ENCODE data around the gene TAS1R3.

Gene TAS1R3

DNA sequence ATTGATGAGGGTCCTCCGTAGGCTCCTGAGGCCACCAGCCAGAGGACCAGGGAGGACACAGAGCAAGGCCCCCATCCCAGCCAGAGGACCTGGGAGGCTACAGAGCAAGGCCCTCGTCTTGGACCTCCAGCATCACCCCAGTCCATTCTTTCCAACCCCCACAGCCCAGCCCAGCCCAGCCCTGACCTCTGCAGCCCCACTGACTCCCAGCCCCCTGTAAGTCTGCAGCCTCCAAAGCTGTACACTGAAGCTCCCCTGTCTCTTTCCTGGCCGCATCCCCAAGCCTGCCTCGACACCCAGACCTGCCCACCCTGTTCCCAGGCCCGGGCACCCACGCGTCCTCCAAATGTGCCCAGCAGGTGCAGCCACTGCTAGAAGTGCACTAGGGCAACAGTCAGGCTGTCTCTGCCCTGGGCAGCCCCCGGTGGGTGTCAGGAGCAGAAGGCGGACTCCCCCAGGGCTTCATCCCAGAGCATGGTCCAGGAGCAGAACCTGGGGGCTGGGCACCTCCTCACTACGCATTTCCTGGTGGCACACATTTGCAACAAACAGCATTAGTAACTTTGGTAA is 16.0 kb downstream of the TAS1R3 start:
- intact Hi-C loops (cut with DNase I) = no loop called here
- no peak for DNase-seq

DNA sequence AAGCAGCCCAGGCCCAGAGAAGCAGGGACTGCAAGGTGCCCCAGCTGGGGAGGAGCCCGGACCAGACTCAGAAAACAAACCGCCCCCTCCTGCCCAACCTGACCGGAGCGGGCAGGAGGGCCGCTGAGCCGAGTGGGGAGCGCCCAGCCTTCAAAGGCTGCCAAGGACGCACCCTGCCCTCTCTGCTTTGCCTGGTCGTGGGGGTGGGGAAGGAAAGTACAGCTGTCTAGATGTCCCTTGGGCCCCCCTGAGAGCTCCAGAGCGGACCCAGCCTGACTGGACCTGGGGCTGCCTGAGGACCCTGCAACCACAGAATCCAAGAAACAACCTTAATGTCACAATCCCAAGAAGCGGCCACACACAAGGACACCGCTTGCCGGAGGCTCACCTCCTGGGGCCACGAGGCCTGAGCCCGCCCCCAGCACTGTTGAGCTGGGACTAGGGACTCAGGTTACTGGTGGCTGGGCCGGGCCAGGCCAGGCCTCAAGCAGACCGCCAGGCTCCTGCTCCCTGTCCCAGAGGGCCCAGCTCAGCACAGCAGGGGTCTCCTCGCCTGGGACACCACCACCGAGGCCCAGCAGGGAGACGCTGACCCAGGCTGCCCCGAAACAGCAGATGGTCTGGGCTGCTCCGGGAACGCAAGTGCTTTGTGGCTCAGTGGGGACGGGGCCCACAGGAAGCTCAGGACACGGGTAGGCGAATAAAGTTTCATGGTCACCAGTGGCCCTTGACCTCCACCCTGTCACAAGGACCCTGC is 16.8 kb downstream of the TAS1R3 start:
- intact Hi-C loops (cut with DNase I) = no loop called here
- DNase-seq = no peak

DNA sequence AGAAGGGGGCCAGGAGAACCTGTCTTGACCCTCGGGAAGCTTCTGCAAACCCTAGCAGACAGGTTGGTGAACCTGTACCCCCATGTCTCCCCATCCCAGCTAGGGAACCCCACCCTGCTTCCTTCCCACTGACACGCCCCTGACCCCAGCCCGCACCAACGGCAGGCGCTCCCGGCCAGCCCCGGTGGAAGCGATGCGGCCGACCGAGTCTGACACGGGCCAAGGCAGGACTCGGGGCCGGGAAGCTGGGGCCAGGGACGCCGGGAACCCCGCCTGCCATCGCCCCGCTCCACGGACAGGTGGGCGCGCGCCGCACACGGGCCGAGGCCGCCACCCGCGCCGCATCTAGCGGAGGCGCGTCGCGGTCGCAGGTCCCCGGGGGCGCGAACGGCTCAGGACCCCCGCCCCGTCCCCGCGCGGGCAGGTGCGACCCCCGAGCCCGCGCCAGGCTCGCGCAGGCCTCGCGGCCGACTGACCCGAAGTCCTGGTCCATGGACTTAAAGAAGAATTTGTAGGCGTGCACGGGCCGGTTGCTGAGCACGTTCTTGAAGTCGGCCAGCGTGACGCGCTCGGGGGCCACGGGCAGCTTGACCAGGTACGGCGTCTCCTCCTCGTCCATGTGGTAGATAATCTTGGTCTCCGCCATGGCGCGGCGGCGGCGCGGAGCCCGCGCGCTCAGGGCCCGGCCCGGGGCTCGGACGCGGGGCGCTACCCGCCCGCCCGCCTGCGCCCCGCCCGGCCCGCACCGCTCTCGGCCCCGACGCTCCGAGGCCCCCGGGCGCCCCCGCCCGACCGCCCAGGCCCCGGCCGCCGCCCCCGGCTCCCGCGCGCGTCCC is 17.6 kb downstream of the TAS1R3 start:
- intact Hi-C loops (cut with DNase I) = loop anchor here (1.0 kb wide), 1 partner anchor 40 kb away; the partner anchor contains the start of gene PUSL1
- DNase-seq = no peak

DNA sequence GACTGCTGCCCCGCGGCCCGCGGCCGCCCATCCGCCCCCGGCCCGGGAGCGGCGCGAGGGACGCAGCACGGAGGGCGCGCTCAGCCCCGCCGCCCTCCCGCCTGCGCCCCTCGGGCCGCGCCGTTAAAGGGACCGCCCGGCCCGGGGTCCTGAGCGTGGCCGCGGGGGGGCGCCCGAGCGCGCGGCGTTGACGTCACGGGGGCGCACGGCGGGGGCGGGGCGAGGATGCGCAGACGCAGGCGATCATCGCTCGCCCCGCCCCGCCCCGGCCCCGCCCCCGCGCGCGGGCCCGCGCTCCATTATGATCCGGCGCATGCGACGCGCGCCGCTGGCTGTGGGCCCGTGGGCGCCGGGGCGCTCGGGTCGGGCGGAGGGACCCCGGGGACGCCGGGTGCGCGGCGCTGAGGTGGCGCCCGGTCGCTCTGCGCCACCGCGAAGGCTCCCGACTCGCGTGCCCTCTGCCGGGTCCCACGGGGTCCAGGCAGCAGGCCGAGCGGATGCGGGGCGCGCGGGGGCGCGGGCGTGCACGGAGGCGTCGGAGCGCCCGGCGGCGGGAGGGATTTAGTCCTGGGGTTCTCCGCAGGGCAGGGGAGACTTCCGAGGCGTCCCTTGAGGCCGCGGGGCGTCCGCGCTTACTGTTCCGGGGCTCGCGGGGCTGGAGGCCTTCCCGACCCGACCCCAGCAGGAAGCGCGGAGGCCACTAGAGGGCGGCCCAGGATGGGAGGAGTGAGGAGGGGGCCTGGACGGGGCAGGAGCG is 18.4 kb downstream of the TAS1R3 start, which contains the start of gene DVL1:
TSS of gene DVL1 (minus strand) at position 163 of the 757 bp plus-strand sequence. CDS start 353 bp downstream, outside the sequence.
- intact Hi-C loops (cut with DNase I) = loop anchor here (1.0 kb wide), 1 partner anchor 41 kb away; the partner anchor contains the start of gene PUSL1
- DNase-seq = peak in 8 of 10 donors; percentile 41 to 94 (median 50)

DNA sequence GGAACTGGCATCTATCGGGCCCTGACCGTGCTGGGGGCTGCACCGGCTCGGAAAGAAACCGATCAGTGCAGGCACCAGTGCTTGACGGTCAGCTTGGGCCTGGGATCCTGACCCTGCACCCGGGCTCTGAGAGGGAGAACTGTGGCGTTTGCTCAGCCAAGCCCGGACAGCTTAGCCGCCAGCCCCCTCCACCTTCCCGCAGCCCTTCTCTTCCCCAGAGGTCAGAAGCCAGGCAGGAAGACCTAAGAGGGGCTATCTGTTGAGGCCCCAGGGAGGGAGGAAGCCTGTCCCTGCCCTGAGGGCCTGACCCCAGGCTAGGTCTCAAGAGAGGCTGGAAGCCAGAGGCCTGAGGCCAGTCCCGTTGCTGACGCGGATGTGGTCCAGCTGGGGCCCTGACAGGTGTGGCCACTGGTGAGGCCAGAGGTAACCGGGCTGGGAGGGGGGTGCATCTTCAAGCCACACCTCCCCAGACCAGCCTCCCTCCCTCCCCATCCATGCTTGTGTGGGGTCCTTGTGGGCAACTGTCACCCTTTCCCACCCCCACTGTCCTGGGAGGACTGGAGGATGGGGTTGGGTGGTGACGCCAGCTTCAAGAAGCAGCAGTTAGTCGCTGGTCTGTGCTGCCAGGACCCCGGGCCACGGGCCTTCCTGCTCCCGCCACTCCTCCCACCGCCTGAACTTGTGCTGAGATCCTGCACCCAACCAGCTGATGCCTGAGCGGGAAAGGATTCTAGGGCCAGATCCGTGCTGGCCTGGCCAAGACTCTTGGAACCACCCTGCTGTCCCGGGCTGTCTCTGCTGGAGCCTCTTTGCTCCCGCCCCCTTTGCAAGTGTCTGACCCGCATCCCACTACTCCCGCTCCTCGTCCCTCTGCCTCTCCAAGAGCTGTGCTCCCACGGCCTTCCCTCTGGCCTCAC is 20.7 kb downstream of the TAS1R3 start:
- DNase-seq = no peak
- intact Hi-C loops (cut with DNase I) = no loop called here

DNA sequence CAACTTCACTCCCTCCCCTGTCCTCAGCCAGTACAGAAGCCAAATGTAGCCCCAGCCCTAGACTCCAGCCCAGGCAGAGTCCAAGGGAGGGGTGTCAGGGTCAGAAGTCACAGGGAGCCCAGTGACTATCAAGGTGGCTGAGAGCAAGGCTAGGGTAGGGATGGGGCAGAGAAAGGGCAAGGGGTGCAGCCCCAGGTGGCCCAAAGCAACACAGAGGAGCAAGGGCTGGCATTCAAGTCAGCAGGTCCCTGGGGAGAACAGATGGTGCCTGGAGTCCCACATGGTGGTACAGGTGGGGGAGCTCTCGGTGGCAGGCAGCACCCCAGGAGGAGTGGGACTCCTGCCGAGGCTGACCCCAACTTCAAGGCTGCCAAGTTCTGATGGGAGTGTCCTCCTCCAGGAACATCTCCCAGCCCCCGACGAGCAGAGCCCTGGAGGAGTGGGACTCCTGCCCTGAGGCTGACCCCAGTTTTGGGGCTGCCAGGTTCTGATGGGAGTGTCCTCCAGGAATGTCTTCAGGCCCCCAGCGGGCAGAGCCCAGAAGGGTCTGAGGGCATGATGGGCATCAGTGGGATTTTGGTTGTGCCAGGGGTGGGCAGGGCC is 21.8 kb downstream of the TAS1R3 start:
- intact Hi-C loops (cut with DNase I) = no loop called here
- no peak for DNase-seq

DNA sequence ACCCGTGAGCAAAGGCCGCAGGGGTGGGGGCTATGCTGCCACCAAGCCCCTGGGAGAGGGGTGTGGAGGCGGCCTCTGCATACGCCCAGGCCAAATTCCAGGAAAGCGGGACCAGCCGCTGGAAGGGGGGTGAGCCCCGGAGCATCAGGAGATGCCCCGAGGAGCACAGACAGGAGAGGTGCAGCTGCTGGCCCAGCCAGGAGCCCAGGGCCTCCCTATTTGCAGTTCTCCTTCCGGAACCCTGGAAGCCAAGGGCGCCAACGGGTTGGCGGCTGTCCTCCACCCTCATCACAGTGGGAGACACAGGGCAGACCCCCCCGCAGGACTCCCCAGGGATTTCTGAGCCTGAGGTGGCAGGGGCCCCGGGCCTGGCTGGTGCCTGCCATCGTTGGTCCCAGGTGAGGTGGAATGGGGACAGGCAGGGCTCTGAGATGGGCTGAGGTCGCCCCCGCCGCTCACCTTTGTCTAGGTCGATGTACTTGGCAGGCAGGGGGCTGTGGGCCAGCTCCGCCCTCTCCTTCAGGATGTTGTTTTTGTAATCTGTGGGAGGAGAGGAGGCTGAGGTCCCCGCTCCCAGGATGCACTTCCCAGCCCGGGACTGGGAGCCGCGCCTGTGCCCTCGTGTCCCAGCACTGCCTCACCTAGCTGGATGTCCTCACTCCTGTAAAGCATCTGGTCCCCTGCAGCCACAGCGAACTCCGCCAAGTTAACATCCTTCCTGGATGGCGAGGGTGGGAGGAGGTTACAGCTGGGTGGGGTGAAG is 22.5 kb downstream of the TAS1R3 start:
- intact Hi-C loops (cut with DNase I) = no loop called here
- no peak for DNase-seq

DNA sequence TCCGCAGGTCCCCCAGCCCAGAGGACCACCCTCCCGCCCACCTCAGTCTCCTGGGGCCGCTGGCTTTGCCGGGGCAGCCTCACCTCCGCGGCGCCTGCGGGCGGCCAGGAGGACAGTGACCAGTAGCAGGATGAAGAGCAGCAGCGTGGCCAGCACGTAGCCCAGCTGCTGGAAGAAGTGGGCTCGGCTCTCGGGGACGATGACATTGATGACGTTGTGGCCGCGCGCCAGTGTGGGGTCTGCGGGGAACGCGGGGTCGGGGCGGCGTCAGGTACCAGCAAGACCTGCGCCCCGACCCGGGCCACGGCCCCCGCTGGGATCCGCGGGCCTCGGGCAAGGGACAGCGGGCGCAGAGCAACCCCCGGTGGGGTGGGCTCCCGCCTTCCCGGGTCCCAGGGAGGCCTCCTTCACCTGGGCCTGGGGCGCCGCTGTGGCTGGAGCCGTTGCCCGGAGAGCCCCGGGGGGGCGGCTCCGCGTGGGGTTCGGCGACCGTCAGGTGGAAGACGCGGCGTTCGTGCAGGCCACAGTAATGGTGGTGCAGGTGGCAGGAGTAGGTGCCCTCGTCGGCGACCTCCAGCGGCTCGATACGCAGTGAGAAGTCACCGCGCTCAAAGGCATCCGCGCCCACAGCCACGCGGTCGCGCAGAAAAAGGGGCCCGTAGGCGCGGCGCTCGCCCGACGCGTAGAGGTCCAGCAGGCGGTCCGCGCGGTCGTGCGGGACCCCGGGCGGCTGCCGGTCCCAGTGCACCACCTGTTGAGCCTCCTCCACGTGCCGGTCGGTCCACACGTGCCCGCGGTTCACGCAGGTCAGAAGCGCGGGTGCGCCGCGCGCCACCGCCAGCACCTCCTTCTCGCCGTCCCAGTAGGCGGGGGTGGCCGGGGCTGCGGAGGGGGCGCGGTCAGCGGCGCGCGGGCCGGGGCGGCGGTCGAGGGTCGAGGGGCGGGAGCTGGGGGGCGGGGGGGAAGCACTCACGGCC is 23.5 kb downstream of the TAS1R3 start:
- no peak for DNase-seq
- intact Hi-C loops (cut with DNase I) = no loop called here

DNA sequence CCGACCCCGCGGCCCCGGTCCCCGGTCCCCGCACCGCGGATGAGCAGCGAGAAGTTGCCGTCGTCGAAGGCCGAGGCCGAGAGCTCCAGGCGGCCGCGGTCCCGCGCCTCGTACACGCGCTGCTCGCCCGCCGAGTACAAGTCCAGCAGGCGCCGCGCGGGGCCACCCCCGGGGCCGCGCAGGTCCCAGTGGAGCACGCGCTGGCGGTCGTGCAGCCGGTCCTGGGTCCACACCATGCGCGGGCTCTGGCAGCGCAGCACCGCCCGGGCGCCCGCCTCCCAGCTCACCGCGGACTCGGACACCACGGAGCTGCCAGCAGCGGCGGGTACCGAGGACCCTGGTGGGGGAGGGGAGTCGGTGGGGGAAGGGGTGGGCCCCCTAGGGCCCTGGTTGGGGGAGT is 24.3 kb downstream of the TAS1R3 start:
- intact Hi-C loops (cut with DNase I) = no loop called here
- peak in 1 of 10 donors; percentile 74 for DNase-seq

DNA sequence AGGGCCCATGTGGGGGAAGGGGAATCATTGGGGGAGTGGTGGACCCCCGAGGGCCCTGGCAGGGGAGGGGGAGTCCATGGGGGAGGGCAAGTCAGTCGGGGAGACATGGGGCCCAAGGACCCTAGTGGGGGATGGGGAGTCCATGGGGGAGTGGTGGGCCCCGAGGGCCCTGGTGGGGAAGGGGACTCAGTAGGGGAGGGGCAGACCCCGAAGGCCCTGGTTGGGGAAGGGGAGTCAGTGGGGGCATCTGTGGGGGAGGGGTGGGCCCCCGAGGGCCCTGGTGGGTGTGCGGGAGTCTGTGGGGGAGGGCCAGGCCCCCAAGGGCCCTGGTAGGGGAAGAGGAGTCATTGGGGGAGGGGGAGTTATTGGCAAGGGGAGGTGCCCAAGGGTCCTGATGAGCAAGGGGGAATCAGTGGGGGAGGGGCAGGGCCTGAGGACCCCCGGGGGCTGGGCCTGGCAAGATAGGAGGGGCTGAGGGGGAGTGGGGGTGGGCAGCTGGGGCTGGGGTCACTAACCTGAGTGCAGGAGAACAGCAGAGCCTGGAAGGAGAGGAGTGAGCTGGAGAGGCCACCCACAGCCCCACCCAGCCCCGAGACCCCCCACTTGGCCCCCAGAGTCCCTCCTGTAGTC is 25.2 kb downstream of the TAS1R3 start:
- no peak for DNase-seq
- intact Hi-C loops (cut with DNase I) = no loop called here

DNA sequence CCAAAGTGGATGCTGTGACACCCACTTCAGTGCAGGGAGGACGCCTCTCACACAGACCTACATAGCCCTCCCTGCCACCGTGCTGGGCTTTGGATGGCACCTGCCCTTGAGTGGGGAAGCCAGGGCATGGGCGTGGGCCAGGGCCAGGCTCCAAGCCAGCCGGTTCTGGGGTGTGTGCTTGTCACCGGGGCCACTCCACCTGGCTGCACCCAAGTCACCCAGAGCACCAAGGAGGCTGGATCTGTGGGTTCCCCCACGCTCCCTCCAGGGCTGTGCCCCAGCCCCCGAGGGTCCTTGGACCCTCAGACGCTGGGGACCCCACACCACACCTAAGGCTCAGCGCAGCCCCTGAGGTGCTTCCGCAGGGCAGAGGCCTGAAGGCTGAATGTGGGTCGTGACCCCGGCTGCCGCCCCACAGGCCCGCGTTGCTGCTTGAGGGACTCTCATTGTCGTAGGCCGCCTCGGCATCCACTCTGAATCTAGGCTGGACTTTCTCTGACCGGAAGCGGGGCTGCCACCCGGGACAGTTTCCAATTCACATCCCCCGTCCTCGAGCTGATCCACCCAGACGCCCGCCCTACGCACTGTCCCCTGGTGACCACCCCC is 25.8 kb downstream of the TAS1R3 start:
- DNase-seq = no peak
- intact Hi-C loops (cut with DNase I) = no loop called here

DNA sequence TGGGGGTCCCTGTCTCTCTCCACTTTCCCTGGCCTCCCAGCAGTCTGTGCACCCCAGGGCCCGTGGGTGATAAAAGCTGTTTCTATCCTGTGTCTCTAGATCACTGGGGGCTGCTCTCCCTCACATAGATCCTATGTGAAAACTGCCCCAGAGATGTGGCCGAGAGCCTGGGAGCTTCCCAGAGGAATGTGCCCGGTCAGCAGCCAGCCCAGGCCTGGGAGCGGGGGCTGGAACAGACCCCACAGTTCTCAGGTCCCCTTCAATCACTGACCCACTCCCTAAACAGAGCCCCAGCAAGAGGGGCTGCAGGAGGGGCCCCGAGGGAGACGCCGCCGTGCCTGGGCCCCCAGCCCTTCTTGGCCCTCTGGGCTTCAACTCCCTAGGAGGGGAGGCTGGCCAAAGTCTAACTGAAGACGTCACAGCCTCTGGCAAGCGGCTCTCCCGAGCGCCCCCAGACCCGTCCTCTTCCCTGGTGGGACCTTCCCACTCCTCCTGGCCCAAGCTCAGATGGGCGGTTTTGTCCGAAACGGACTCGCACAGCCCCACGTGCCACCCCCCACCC is 26.9 kb downstream of the TAS1R3 start:
- intact Hi-C loops (cut with DNase I) = no loop called here
- DNase-seq = peak in 1 of 10 donors; percentile 46

DNA sequence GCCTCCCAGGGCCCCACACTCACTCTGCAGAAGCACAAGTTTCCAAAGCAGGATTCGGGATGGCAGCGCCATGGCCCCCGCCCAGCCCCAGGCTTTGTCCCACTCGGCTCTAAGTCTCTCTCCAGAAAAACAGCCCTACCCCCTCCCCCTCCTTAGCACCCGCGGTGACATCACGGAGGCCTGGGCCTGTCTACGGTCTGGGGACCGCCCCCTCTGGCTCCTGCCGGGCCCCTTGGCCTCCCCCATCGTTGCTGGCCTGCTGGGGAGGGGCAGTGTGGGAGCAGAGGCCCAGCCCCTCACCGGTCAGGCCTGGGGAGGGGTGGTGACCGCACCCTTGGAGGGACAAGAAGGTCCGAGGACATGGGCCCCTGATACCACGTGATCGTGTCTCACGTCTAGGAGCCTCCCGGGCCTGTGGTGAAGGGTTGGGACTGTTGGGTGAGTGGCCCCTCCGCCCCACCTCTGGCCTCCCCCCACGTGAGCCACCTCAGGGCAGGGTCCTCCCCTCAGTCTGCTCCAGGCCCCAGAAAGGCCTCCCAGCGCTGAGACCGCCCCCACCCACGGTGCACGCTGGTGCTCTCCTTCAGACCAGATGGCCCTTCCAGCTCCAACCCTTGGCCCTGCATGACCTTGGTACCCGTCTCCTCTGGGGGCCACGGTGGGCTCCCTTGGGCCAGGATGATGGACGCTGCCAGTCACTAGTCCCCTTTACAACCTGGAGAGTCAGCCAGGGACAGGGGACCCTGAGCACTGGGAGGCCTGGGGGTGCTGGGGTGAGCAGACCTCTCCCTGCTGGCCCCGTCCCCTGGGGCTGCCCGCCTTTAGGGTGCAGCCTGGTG is 27.6 kb downstream of the TAS1R3 start, which contains the start of gene MXRA8:
TSS of gene MXRA8 (minus strand) at position 123 of the 839 bp plus-strand sequence. CDS start at position 72, 51 bp downstream.
- intact Hi-C loops (cut with DNase I) = no loop called here
- DNase-seq = peak in 2 of 10 donors; percentile 68 to 71

DNA sequence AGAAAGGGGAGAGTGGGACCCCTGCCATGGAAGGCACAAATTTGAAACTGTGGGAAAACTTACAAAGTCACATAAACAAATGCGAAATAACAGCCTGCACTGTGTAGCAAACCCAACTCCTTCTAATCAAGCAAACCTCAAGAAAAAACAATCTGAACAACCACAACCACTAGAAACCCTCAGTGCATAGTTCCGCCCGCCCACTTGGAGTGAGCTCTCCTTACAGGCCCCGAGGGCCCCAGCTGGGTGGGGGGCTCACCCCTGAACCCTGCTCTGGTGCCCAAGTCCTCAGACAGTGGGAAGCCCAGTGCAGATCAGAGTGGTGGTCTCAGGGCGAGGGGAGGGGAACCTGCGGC is 28.2 kb downstream of the TAS1R3 start:
- intact Hi-C loops (cut with DNase I) = no loop called here
- DNase-seq = no peak

Measured in posterior cingulate gyrus (tissue), 11 donors.